Activated T-cell treated with anti-CD3 and anti-CD28 coated beads, Interleukin-2, amount 50 U/mL, for 24 hours (primary cell): ENCODE results near the gene RBM17.
"Not testable (repeated sequence)": the region's sequence is repeated elsewhere in the genome, so short reads cannot be mapped to it uniquely, and the experiment has no call there.

Experiments
- DNase-seq: peaks from one replicate; pipeline ENCODE4 v3.0.0-alpha.2; 2020
- H3K27ac Mint-ChIP-seq: 2 replicates; pipeline ENCODE4 v1.8.0; 2020; ENCODE audit warnings: mild to moderate bottlenecking, mixed read lengths
- H3K27me3 Mint-ChIP-seq: 2 replicates; pipeline ENCODE4 v1.8.0; 2020; ENCODE audit warnings: mixed read lengths
- H3K36me3 Mint-ChIP-seq: 2 replicates; pipeline ENCODE4 v1.8.0; 2020; ENCODE audit warnings: low read depth, mixed read lengths
- H3K4me1 Mint-ChIP-seq: 2 replicates; pipeline ENCODE4 v1.8.0; 2020; ENCODE audit warnings: low read depth, mixed read lengths
- H3K4me3 Mint-ChIP-seq: 2 replicates; pipeline ENCODE4 v1.8.0; 2020; ENCODE audit warnings: mild to moderate bottlenecking, moderate library complexity, mixed read lengths
- H3K9me3 Mint-ChIP-seq: 2 replicates; pipeline ENCODE4 v1.8.0; 2020; ENCODE audit warnings: mixed read lengths

RBM17 gene

GRCh38 chr10:6148908-6149307, 60.1 kb downstream of the RBM17 start:
- Mint-ChIP-seq H3K27me3 (no peaks in the 10 kb centered on the region), H3K4me3 (no peak overlapping the region), H3K36me3 (peaks cover 64% of the 10 kb centered on the region), H3K4me1 (peaks cover 63% of the 10 kb centered on the region), H3K27ac (no peak overlapping the region), H3K9me3 (no peaks in the 10 kb centered on the region)
- no peak for DNase-seq

- Mint-ChIP-seq H3K9me3 (no peaks in the 10 kb centered on the region), H3K4me1 (peaks cover 53% of the 10 kb centered on the region), H3K27me3 (no peaks in the 10 kb centered on the region), H3K27ac (peak overlapping the region; percentile 59), H3K36me3 (peaks cover 68% of the 10 kb centered on the region), H3K4me3 (peak overlapping the region; percentile 26)
- DNase-seq: peak; percentile 58
These were observed 62.5 kb downstream of the RBM17 start for GRCh38 chr10:6151087-6151977.

GRCh38 chr10:6153845-6154244, 65.0 kb downstream of the RBM17 start:
- Mint-ChIP-seq H3K9me3 (no peaks in the 10 kb centered on the region), H3K27ac (no peak overlapping the region)

GRCh38 chr10:6154566-6154965, 65.7 kb downstream of the RBM17 start:
- Mint-ChIP-seq H3K4me1 (peaks cover 34% of the 10 kb centered on the region), H3K36me3 (peaks cover 46% of the 10 kb centered on the region), H3K9me3 (no peaks in the 10 kb centered on the region), H3K27ac (no peak overlapping the region), H3K4me3 (no peak overlapping the region), H3K27me3 (no peaks in the 10 kb centered on the region)
- DNase-seq: no peak

More at GRCh38 chr10:6153845-6154244, 65.0 kb downstream of the RBM17 start:
- peaks cover 48% of the 10 kb centered on the region for H3K36me3 Mint-ChIP-seq
- no peak overlapping the region for H3K4me3 Mint-ChIP-seq
- DNase-seq: no peak
- no peaks in the 10 kb centered on the region for H3K27me3 Mint-ChIP-seq
- H3K4me1 Mint-ChIP-seq: peaks cover 38% of the 10 kb centered on the region

DNA sequence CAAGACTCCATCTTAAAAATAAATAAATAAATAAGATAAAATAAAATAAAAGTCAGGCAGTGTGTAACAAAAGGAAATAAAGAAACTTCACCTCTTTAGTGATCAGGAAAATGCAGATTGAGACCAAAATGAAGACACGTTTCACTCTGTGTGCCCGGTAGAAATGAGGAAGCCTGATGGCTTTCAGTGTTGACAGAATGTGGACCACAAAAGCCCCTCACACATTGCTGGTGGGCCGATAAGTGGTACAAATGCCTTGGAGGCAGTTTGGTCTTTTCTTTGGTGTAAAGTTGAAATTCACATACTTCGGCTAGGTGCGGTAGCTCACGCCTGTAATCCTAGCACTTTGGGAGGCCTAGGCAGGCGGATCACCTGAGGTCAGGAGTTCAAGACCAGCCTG, 69.4 kb downstream of the RBM17 start:
- no peaks in the 10 kb centered on the region for H3K27me3 Mint-ChIP-seq
- H3K9me3 Mint-ChIP-seq: no peaks in the 10 kb centered on the region
- peaks cover 22% of the 10 kb centered on the region for H3K36me3 Mint-ChIP-seq
- no peak overlapping the region for H3K27ac Mint-ChIP-seq
- no peak for DNase-seq
- H3K4me1 Mint-ChIP-seq: peaks cover 37% of the 10 kb centered on the region
- H3K4me3 Mint-ChIP-seq: no peak overlapping the region

DNA sequence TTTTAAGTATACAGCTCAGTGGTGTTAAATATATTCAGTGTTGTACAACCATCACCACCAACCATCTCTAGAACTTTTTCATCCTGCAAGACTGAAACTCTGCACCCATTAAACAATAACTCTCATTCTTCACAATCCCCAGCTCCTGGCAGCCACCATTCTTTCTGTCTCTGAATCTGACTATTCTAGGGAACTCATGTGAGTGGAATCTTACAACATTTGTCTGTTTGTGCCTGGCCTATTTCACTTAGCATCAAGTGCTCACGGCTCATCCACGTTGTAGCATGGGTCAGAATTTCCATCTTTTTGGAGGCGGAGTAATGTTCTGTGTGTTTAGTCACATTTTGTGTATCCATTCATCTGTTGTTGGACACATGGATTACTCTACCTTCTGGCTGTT, 73.1 kb downstream of the RBM17 start:
- DNase-seq: no peak

GRCh38 chr10:6162589-6163356, 73.9 kb downstream of the RBM17 start:
- H3K4me1 Mint-ChIP-seq: peaks cover 62% of the 10 kb centered on the region
- no peaks in the 10 kb centered on the region for H3K9me3 Mint-ChIP-seq
- peak overlapping the region; percentile 40 for H3K4me3 Mint-ChIP-seq
- peaks cover 49% of the 10 kb centered on the region for H3K36me3 Mint-ChIP-seq
- no peaks in the 10 kb centered on the region for H3K27me3 Mint-ChIP-seq
- peak overlapping the region; percentile 4 for H3K27ac Mint-ChIP-seq
- DNase-seq: no peak

More for the DNA sequence above, 73.1 kb downstream of the RBM17 start:
- Mint-ChIP-seq H3K27me3 (no peaks in the 10 kb centered on the region), H3K4me1 (peaks cover 59% of the 10 kb centered on the region), H3K4me3 (no peak overlapping the region), H3K9me3 (no peaks in the 10 kb centered on the region), H3K36me3 (peaks cover 40% of the 10 kb centered on the region), H3K27ac (peak overlapping the region; percentile 1)

DNA sequence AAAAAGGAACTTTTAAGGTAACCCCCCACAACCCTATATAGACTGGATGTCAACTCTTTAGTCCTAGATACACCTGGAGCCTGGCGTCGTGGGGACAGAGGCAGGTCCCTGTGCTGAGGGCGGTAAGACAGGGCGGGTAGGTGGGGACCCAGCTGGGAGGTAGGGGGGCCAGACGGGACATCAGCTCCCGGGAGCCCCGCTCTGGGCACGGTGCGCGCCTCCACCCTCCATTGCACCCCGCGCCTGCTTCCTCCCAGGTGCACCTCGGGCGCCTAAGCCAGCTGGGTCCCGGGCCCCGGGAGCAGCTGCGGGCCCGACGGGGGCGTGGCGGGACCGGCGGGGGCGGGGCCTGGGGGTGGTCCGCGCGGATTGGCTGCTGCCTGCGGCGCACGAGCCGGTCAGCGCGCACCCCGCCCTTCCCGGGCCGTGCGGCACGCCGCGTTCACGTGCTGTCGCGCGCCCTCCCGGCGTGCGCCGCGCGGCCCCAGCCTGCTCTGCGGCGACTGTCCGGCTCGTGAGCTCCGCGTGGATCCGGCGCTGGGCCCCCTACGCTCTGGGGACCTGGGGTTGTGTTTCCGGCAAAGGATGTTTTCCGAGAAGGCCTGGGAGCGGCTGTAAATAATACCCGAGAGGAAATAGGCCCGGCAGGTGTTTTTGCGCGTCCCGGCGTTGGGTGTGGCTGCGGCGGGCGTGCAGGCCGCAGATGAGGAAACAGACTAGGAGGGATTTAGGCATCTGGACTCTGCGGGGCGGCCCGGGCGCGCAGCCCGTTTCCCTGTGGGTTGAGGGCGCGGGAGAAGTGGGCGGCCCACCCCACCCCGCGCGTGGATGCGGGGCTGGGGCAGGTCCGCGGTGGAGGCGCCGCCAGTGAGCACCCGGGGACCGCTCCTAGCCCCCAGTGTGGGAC, 74.8 kb downstream of the RBM17 start:
- Mint-ChIP-seq H3K9me3 (no peaks in the 10 kb centered on the region), H3K4me1 (peaks cover 66% of the 10 kb centered on the region), H3K27me3 (no peaks in the 10 kb centered on the region), H3K4me3 (peak overlapping the region; percentile 97), H3K36me3 (peaks cover 55% of the 10 kb centered on the region), H3K27ac (peak overlapping the region; percentile 98)
- DNase-seq: peak; percentile 95

- H3K4me1 Mint-ChIP-seq: peaks cover 74% of the 10 kb centered on the region
These were observed 75.6 kb downstream of the RBM17 start for GRCh38 chr10:6164271-6165095.

DNA sequence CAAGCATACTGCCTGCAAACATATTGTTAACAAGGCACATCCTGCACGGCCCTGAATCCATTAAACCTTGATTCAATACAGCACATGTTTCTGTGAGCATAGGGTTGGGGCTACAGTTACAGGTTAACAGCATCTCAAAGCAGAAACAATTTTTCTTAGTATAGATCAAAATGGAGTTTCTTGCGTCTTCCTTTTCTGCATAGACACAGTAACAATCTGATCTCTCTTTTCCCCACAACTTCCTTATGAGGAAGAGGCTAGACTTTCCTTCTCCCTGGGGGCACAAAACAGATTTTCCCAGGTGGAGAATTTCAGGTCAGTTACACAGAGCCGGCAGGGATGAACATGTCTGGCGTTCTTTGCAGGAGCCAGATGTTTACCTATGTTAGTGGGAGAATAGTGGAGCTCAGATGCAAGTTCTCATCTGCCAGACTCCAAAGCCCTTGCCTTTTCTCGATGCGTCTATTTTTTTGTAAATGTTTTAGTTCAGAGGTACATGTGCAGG, 76.4 kb downstream of the RBM17 start:
- Mint-ChIP-seq H3K27ac (peak overlapping the region; percentile 98), H3K4me1 (peaks cover 77% of the 10 kb centered on the region), H3K4me3 (peak overlapping the region; percentile 97), H3K27me3 (no peaks in the 10 kb centered on the region), H3K9me3 (no peaks in the 10 kb centered on the region), H3K36me3 (peaks cover 58% of the 10 kb centered on the region)
- no peak for DNase-seq

More at GRCh38 chr10:6164271-6165095, 75.6 kb downstream of the RBM17 start:
- Mint-ChIP-seq H3K27ac (peak overlapping the region; percentile 98), H3K27me3 (no peaks in the 10 kb centered on the region), H3K36me3 (peaks cover 59% of the 10 kb centered on the region), H3K4me3 (peak overlapping the region; percentile 97), H3K9me3 (no peaks in the 10 kb centered on the region)
- DNase-seq: no peak

DNA sequence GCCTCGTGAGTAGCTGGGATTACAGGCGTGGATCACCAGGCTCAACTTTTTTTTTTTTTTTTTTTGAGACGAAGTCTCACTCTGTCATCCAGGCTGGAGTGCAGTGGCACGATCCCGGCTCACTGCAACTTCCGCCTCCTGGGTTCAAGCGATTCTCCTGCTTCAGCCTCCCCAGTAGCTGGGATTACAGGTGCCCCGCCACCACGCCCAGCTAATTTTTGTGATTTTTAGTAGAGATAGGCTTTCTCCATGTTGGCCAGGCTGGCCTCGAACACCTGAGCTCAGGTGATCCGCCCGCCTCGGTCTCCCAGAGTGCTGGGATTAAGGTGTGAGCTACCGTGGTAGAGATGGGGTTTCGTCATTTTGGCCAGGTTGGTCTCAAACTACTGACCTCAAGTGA, 77.1 kb downstream of the RBM17 start:
- peaks cover 62% of the 10 kb centered on the region for H3K36me3 Mint-ChIP-seq
- H3K27ac Mint-ChIP-seq: peak overlapping the region; percentile 98
- H3K27me3 Mint-ChIP-seq, DNase-seq, H3K9me3 Mint-ChIP-seq: not testable (repeated sequence)
- H3K4me1 Mint-ChIP-seq: peaks cover 82% of the 10 kb centered on the region
- peak overlapping the region; percentile 97 for H3K4me3 Mint-ChIP-seq
